HG02623 (cell line): Measurements from ENCODE around the gene SRD5A3.
"Not testable (repeated sequence)": the region's sequence is repeated elsewhere in the genome, so short reads cannot be mapped to it uniquely, and the experiment has no call there.

Experiments
- ATAC-seq: cut with Tn5 transposase; IDR thresholded peaks from one replicate; pipeline ENCODE4 v1.9.1; 2021; ENCODE audit warnings: moderate library complexity; ENCODE audit not compliant: unreplicated experiment

SRD5A3 gene

GRCh38 chr4:55345054-55345453, 988 bp upstream of the SRD5A3 start:
- no peak for ATAC-seq

GRCh38 chr4:55346851-55347255, 811 bp downstream of the SRD5A3 start:
- no peak for ATAC-seq

- ATAC-seq: no peak
These were observed 1.7 kb downstream of the SRD5A3 start for GRCh38 chr4:55347610-55348228.

- ATAC-seq: no peak
These were observed 2.4 kb downstream of the SRD5A3 start for GRCh38 chr4:55348466-55348865.

- not testable (repeated sequence) for ATAC-seq
These were observed 4.8 kb downstream of the SRD5A3 start for GRCh38 chr4:55350870-55351269.

- no peak for ATAC-seq
These were observed 5.8 kb downstream of the SRD5A3 start for GRCh38 chr4:55351824-55352223.

GRCh38 chr4:55352726-55353125, 6.7 kb downstream of the SRD5A3 start:
- ATAC-seq: no peak

GRCh38 chr4:55353228-55353747, 7.2 kb downstream of the SRD5A3 start:
- not testable (repeated sequence) for ATAC-seq

GRCh38 chr4:55354648-55355047, 8.6 kb downstream of the SRD5A3 start:
- ATAC-seq: no peak

GRCh38 chr4:55355555-55355954, 9.5 kb downstream of the SRD5A3 start:
- no peak for ATAC-seq

GRCh38 chr4:55356991-55357461, 11.0 kb downstream of the SRD5A3 start:
- ATAC-seq: no peak

GRCh38 chr4:55358246-55358645, 12.2 kb downstream of the SRD5A3 start:
- ATAC-seq: no peak

GRCh38 chr4:55358668-55359067, 12.6 kb downstream of the SRD5A3 start:
- peak; percentile 69 for ATAC-seq

- no peak for ATAC-seq
These were observed 13.4 kb downstream of the SRD5A3 start for GRCh38 chr4:55359397-55359916.

GRCh38 chr4:55362938-55363337, 16.9 kb downstream of the SRD5A3 start:
- not testable (repeated sequence) for ATAC-seq

GRCh38 chr4:55363691-55364351, 17.8 kb downstream of the SRD5A3 start:
- ATAC-seq: no peak

GRCh38 chr4:55364691-55365344, 18.8 kb downstream of the SRD5A3 start:
- no peak for ATAC-seq

GRCh38 chr4:55365345-55365728, 19.3 kb downstream of the SRD5A3 start:
- no peak for ATAC-seq

- no peak for ATAC-seq
These were observed 20.6 kb downstream of the SRD5A3 start for GRCh38 chr4:55366621-55367020.

- ATAC-seq: no peak
These were observed 21.2 kb downstream of the SRD5A3 start for GRCh38 chr4:55367084-55367722.

GRCh38 chr4:55369968-55370367, 23.9 kb downstream of the SRD5A3 start:
- no peak for ATAC-seq
